ENCODE measurements around the gene PTPRH.

- TF ChIP-seq CTCF (IDR thresholded peaks at IDR 0.05) (no peak), EP300 (IDR thresholded peaks at IDR 0.05) (no peak)
Measured at GRCh38 chr19:55179606-55180484, 29.5 kb downstream of the PTPRH start, which contains the start of gene SYT5.
